Keratinocyte (primary cell): ENCODE measurements around the gene FIGN.

Experiments used
- CTCF ChIP-seq, 3 experiments: IDR thresholded peaks in 1 of 3; conservative IDR thresholded peaks in 1 of 3; optimal IDR thresholded peaks in 1 of 3; 2 replicates in 2 of 3; 3 replicates in 1 of 3; pipeline versions ENCODE3 to v1.5.1; 2011; ENCODE audit warnings: low read length in 3 of 3, mild to moderate bottlenecking in 3 of 3, moderate library complexity in 2 of 3, control low read depth in 1 of 3, inconsistent platforms in 1 of 3; ENCODE audit not compliant: insufficient read depth in 2 of 3; ENCODE audit errors: extremely low read depth in 1 of 3
- EZH2 ChIP-seq: IDR thresholded peaks from one replicate; pipeline ENCODE4 v1.6.1; 2012; ENCODE audit warnings: inconsistent platforms, mild to moderate bottlenecking, low read length, moderate library complexity

DNA sequence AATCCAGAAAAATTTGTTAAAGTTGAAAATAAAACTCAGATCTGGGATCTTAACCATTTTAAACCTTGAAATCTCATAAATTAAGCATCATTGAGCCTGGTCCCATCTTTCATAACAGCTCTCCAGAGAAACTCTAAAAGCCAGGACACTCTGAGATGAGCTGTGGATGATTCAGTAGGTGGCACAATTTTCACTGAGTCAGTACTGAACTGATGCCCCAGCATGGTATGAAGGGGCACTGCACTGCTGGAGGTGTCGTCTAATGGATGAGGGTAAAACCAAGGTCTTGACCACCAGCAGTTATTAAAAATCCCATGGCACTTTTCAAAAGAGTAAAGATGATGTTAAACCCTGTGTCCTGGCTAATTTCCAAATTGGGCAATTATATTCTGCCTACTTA, 170.6 kb downstream of the FIGN start:
- TF ChIP-seq CTCF (optimal IDR thresholded peaks at IDR 0.05 in 1 of 3, IDR thresholded peaks at IDR 0.05 in 1 of 3, conservative IDR thresholded peaks at IDR 0.05 in 1 of 3; ENCODE audit: extremely low read depth in 1 of 3, insufficient read depth in 2 of 3, low read length in 3 of 3) (peak in 2 of 3 experiments; percentile 12 to 40), EZH2 (no peak)
